ENCODE results near the gene PPP1R26. TPM values are rescaled to one million over a fixed set of nuclear protein-coding genes. Genes with fewer than 3 reads are reported as not detected.
"Not testable (repeated sequence)": the region's sequence is repeated elsewhere in the genome, so short reads cannot be mapped to it uniquely, and the experiment has no call there.

Gene PPP1R26
- total and polyA plus RNA-seq, 9 of the 15 experiments (the other 6 are each of a cell fraction or from before 2014, with no cell fraction given), result 0.77 to 26.8 (median 9.3) TPM

- H3K4me2 ChIP-seq (ENCODE audit: insufficient read depth, low read length); H3K79me2 ChIP-seq (ENCODE audit: control insufficient read depth, insufficient read depth, low read length); ATAC-seq; H3K9me1 ChIP-seq (ENCODE audit: control insufficient read depth, insufficient read depth, low read length); POLR2A ChIA-PET; H3K9ac ChIP-seq (ENCODE audit: insufficient read depth in 1 of 2, low read depth in 2 of 2, low read length in 2 of 2); BruUV-seq (replicated peaks); in situ Hi-C loops (cut with MboI); H3K4me1 ChIP-seq (replicated peaks in 1 of 2; ENCODE audit: control insufficient read depth in 2 of 2, insufficient read depth in 2 of 2, low read length in 2 of 2); H3K9me3 ChIP-seq (replicated peaks; ENCODE audit: control insufficient read depth, insufficient read depth, low read depth, low read length); H2AFZ ChIP-seq (ENCODE audit: low read depth, low read length); H3K36me3 ChIP-seq (ENCODE audit: control insufficient read depth, insufficient read depth, low read length); CTCF ChIA-PET (ENCODE audit: low intra/inter-chr PET ratio); H4K20me1 ChIP-seq (replicated peaks; ENCODE audit: control insufficient read depth, insufficient read depth, low read length); H3K4me3 ChIP-seq; H3K27ac ChIP-seq (ENCODE audit: extremely low read depth, low read depth, low read length); DNase-seq (ENCODE audit: extremely low read depth in 1 of 4, low spot score in 3 of 4); intact Hi-C loops (cut with micrococcal nuclease): not testable (repeated sequence)
- H3K27me3 ChIP-seq (ENCODE audit: control insufficient read depth in 2 of 2, insufficient read depth in 2 of 2, low read length in 2 of 2), result peaks cover 13 to 44% of the 10 kb centered on the region in 2 experiments; a peak in 3 of 5 replicates
- FAIRE-seq, result peak; percentile 74
- WGBS (ENCODE audit: insufficient coverage, low coverage, missing lambda C conversion rate), result under 1% methylated on average over 10 of the region's 13 CpGs
Observed at GRCh38 chr9:135535631-135536030, 56.0 kb downstream of the PPP1R26 start.

- under 1% methylated on average over 8 of the region's 8 CpGs for WGBS (ENCODE audit: insufficient coverage, low coverage, missing lambda C conversion rate)
- no peak overlapping the region for H3K9ac ChIP-seq (ENCODE audit: insufficient read depth in 1 of 2, low read depth in 2 of 2, low read length in 2 of 2)
- H3K27me3 ChIP-seq (ENCODE audit: control insufficient read depth in 2 of 2, insufficient read depth in 2 of 2, low read length in 2 of 2), result peaks cover 13 to 38% of the 10 kb centered on the region in 2 experiments; a peak in 3 of 5 replicates
- H3K9me3 ChIP-seq (replicated peaks; ENCODE audit: control insufficient read depth, insufficient read depth, low read depth, low read length), result no peaks in the 10 kb centered on the region
- no peak overlapping the region for H3K27ac ChIP-seq (ENCODE audit: extremely low read depth, low read depth, low read length)
- H3K4me2 ChIP-seq (ENCODE audit: insufficient read depth, low read length), result no peak overlapping the region
- no peak overlapping the region for H2AFZ ChIP-seq (ENCODE audit: low read depth, low read length)
- CTCF ChIA-PET (ENCODE audit: low intra/inter-chr PET ratio), result no interaction called here
- no peaks in the 10 kb centered on the region for H3K4me1 ChIP-seq (replicated peaks in 1 of 2; ENCODE audit: control insufficient read depth in 2 of 2, insufficient read depth in 2 of 2, low read length in 2 of 2)
- DNase-seq (ENCODE audit: extremely low read depth in 1 of 4, low spot score in 3 of 4) (no peak), ATAC-seq (no peak), FAIRE-seq (no peak)
- H3K4me3 ChIP-seq, result no peak overlapping the region
- BruUV-seq (replicated peaks), result no TSS peak
- H3K79me2 ChIP-seq (ENCODE audit: control insufficient read depth, insufficient read depth, low read length), result no peaks in the 10 kb centered on the region
- POLR2A ChIA-PET, result no interaction called here
- intact Hi-C loops (cut with micrococcal nuclease), result no loop called here
- no peaks in the 10 kb centered on the region for H3K9me1 ChIP-seq (ENCODE audit: control insufficient read depth, insufficient read depth, low read length)
- no peaks in the 10 kb centered on the region for H4K20me1 ChIP-seq (replicated peaks; ENCODE audit: control insufficient read depth, insufficient read depth, low read length)
- no peaks in the 10 kb centered on the region for H3K36me3 ChIP-seq (ENCODE audit: control insufficient read depth, insufficient read depth, low read length)
- in situ Hi-C loops (cut with MboI), result no loop called here
- no peak for TF ChIP-seq TCF3 (CRISPR knock-in tag; IDR thresholded peaks at IDR 0.05)
- TF ChIP-seq ZMIZ1 (IDR thresholded peaks at IDR 0.05; ENCODE audit: low read depth in 2 of 2, low read length in 2 of 2), result no peak
- TF ChIP-seq ZNF280A (IDR thresholded peaks at IDR 0.05; ENCODE audit: low read depth, partially characterized antibody), result no peak
- no peak for TF ChIP-seq ZC3H8 (IDR thresholded peaks at IDR 0.05)
- TF ChIP-seq BRD4 (IDR thresholded peaks at IDR 0.05), result no peak
- TF ChIP-seq ZNF143 (CRISPR knock-in tag; IDR thresholded peaks at IDR 0.05), result no peak
- TF ChIP-seq FOXP4 (CRISPR knock-in tag; IDR thresholded peaks at IDR 0.05; ENCODE audit: borderline replicate concordance), result no peak
- TF ChIP-seq ARNT (IDR thresholded peaks at IDR 0.05), result no peak
- no peak for TF ChIP-seq NCOA6 (IDR thresholded peaks at IDR 0.05)
- no peak for TF ChIP-seq ZNF134 (CRISPR knock-in tag; conservative IDR thresholded peaks at IDR 0.05)
Observed at GRCh38 chr9:135536216-135536615, 56.6 kb downstream of the PPP1R26 start.

Data from K562 (cell line).